Naive thymus-derived CD4-positive, alpha-beta T cell (primary cell): Measurements from ENCODE around the gene LY6G6F. TPM values are rescaled to one million over a fixed set of nuclear protein-coding genes. Genes with fewer than 3 reads are reported as not detected.
A peak's percentile ranks its signal among the peaks of the same experiment; 100 is the strongest.
"Not testable (repeated sequence)": the region's sequence is repeated elsewhere in the genome, so short reads cannot be mapped to it uniquely, and the experiment has no call there.

Experiments used
- ATAC-seq: fragments of 150-1000 bp; cut with Tn5 transposase; 2 replicates; pipeline ENCODE4 v1.10.0; 2021; ENCODE audit warnings: mild to moderate bottlenecking, moderate library complexity
- CTCF ChIA-PET: fragments of 350-600 bp; sonication (Branson Sonifier 250); formaldehyde crosslinking; loops from one replicate; lab custom pipeline; 2021; ENCODE audit warnings: antibody characterized with exemption; lab: Charles Lee
- POLR2A ChIA-PET: fragments of 350-600 bp; sonication (Branson Sonifier 250); formaldehyde crosslinking; loops from one replicate; lab custom pipeline; 2021; ENCODE audit warnings: antibody characterized with exemption, inconsistent platforms; lab: Charles Lee
- DNase-seq, 9 donors: peaks; one replicate each; pipeline versions ENCODE4 v3.0.0 to v3.0.0-alpha.2; 2020 to 2022; ENCODE audit warnings: mixed read lengths in 1 of 9
- H3K27ac ChIP-seq: one replicate; pipeline ENCODE4 v1.7.0; 2013; ENCODE audit warnings: mild to moderate bottlenecking, low read depth, low read length, moderate library complexity
- H3K27me3 ChIP-seq, 2 donors: one replicate each; pipeline ENCODE4 v1.7.0; 2013; ENCODE audit warnings: low read length in 2 of 2, mild to moderate bottlenecking in 2 of 2, moderate library complexity in 2 of 2; ENCODE audit not compliant: control insufficient read depth in 2 of 2, insufficient read depth in 2 of 2
- H3K36me3 ChIP-seq, 3 experiments: 1 replicate in 2 of 3; 2 replicates in 1 of 3; pipeline ENCODE4 v1.7.0; 2013; ENCODE audit warnings: low read length in 3 of 3, mild to moderate bottlenecking in 3 of 3, moderate library complexity in 1 of 3; ENCODE audit not compliant: insufficient read depth in 3 of 3, control insufficient read depth in 2 of 3
- H3K4me1 ChIP-seq, 2 donors: one replicate each; pipeline ENCODE4 v1.7.0; 2013; ENCODE audit warnings: low read length in 2 of 2, mild to moderate bottlenecking in 2 of 2, moderate library complexity in 1 of 2; ENCODE audit not compliant: control insufficient read depth in 2 of 2, insufficient read depth in 2 of 2
- H3K4me3 ChIP-seq: 2 replicates; pipeline ENCODE4 v1.7.0; 2013; ENCODE audit warnings: mild to moderate bottlenecking, low read length
- H3K9me3 ChIP-seq, 3 experiments: 1 replicate in 2 of 3; 2 replicates in 1 of 3; pipeline ENCODE4 v1.7.0; 2013; ENCODE audit warnings: low read length in 3 of 3; ENCODE audit not compliant: control insufficient read depth in 2 of 3
- H3K27ac Mint-ChIP-seq, 9 donors: one replicate each; pipeline ENCODE4 v1.8.0; 2020 to 2022; ENCODE audit warnings: mixed read lengths in 9 of 9, mild to moderate bottlenecking in 8 of 9, moderate library complexity in 5 of 9, inconsistent platforms in 2 of 9
- H3K27me3 Mint-ChIP-seq, 5 donors: one replicate each; pipeline ENCODE4 v1.8.0; 2021 to 2022; ENCODE audit warnings: mixed read lengths in 5 of 5, mild to moderate bottlenecking in 1 of 5
- H3K36me3 Mint-ChIP-seq, 5 donors: one replicate each; pipeline ENCODE4 v1.8.0; 2020 to 2022; ENCODE audit warnings: mixed read lengths in 5 of 5, mild to moderate bottlenecking in 3 of 5, inconsistent platforms in 1 of 5
- H3K4me1 Mint-ChIP-seq, 7 donors: one replicate each; pipeline ENCODE4 v1.8.0; 2020 to 2022; ENCODE audit warnings: mixed read lengths in 7 of 7, mild to moderate bottlenecking in 3 of 7, inconsistent platforms in 1 of 7
- H3K4me3 Mint-ChIP-seq, 10 donors: one replicate each; pipeline ENCODE4 v1.8.0; 2020 to 2022; ENCODE audit warnings: mild to moderate bottlenecking in 10 of 10, mixed read lengths in 10 of 10, moderate library complexity in 6 of 10, inconsistent platforms in 2 of 10
- H3K9me3 Mint-ChIP-seq, 11 donors: one replicate each; pipeline ENCODE4 v1.8.0; 2020 to 2022; ENCODE audit warnings: mixed read lengths in 11 of 11, mild to moderate bottlenecking in 4 of 11, inconsistent platforms in 1 of 11, moderate library complexity in 1 of 11
- intact Hi-C, 2 donors: fragments of 100-400 bp; cut with micrococcal nuclease; formaldehyde crosslinking; loops; one replicate each; pipeline ENCODE4 v1.15.1; 2023
- polyA plus RNA-seq, 2 donors: library from polyadenylated mRNA; unstranded; fragments of 300-500 nt; fragmentation: Illumina TruSeq; gene quantifications; one replicate each; pipeline ENCODE4 v1.2.3, GENCODE V29; 2021
- total RNA-seq, 6 experiments: library from RNA in 5 of 6; stranded (reverse) in 5 of 6; gene quantifications; 1 replicate in 5 of 6; 2 replicates in 1 of 6; pipeline ENCODE4 v1.2.3 and lab custom pipeline; 2021 to 2026

The LY6G6F gene
- total and polyA plus RNA-seq, 7 experiments from 2014 or later = 0.56 TPM; not detected in 6

- ChIA-PET CTCF (interaction anchor here (1.4 kb wide), 1 partner anchor 9 kb away, joined by 5 read pairs; no protein-coding TSS in a partner anchor), POLR2A (interaction anchor here (0.6 to 2.7 kb wide), 30 partner anchors 9 to 1268 kb away, joined by 3 to 19 read pairs (median 4); partner anchors contain the start of genes BAG6, C6orf47, GPANK1 and HSPA1A)
- intact Hi-C loops = loop anchor here (1.0 to 10.0 kb wide), 13 partner anchors 22 to 427 kb away; partner anchors contain the start of genes BAG6 (in 2 of the 2), DDX39B (in 2 of the 2), PRRC2A (in 2 of the 2) and ATP6V1G2 (in 1 of the 2)
- Histone ChIP-seq H3K9me3 (no peaks in the 10 kb centered on the region), H3K4me3 (peak within 1 kb of the TSS; percentile 98), H3K4me1 (peaks cover 21 to 28% of the 10 kb centered on the region in 2 donors), H3K27ac (peak within 1 kb of the TSS; percentile 98), H3K27me3 (no peaks in the 10 kb centered on the region), H3K36me3 (peaks cover 0 to 19% (median 0%) of the 10 kb centered on the region in 3 experiments)
- Mint-ChIP-seq H3K27ac (peak within 1 kb of the TSS; percentile 95 to 98 (median 97)), H3K4me1 (peaks cover 15 to 38% (median 30%) of the 10 kb centered on the region in 7 donors), H3K9me3 (no peaks in the 10 kb centered on the region), H3K27me3 (peaks cover 0 to 2% (median 0%) of the 10 kb centered on the region in 5 donors), H3K36me3 (peaks cover 0 to 4% (median 3%) of the 10 kb centered on the region in 5 donors), H3K4me3 (peak within 1 kb of the TSS; percentile 92 to 100 (median 98))
- ATAC-seq = peak; percentile 95
- peak; percentile 93 to 97 (median 96) for DNase-seq
These were observed 3.6 kb upstream of the LY6G6F start, which contains the start of gene ABHD16A for GRCh38 chr6:31702819-31703716. TSS of gene ABHD16A (minus strand) at chr6:31703324. CDS start at chr6:31703281, 43 bp downstream.

DNA sequence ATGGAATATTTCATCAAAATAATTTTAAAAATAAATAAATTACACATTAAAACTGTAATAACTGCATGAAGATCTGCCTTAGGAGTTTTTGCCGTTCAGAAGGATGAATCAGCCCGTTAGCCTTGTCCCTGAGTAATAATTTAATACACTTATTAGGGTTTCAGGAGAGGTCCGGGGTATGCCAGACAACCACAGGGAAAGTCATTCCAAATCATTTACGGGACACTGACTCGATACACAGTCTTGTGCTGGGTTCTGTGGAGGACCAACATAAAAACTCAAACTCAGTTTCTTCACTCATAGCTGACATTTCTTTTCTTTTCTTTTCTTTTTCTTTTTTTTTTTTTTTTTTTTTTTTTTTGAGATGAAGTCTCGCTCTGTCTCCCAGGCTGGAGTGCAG lies 735 bp upstream of the LY6G6F start:
- Mint-ChIP-seq H3K36me3 (peaks cover 0 to 3% (median 0%) of the 10 kb centered on the region in 5 donors), H3K27me3 (peaks cover 0 to 5% (median 0%) of the 10 kb centered on the region in 5 donors), H3K4me1 (peaks cover 14 to 28% (median 24%) of the 10 kb centered on the region in 7 donors), H3K9me3 (peaks cover 0 to 3% (median 0%) of the 10 kb centered on the region in 11 donors), H3K27ac (no peak overlapping the region), H3K4me3 (no peak overlapping the region)
- intact Hi-C loops = loop anchor here in 1 of 2 donors (10.0 kb wide), 1 partner anchor 161 kb away; the partner anchor contains the start of genes ATP6V1G2, DDX39B and NFKBIL1
- ChIA-PET CTCF (interaction anchor here (0.9 kb wide), 1 partner anchor 9 kb away, joined by 4 read pairs; no protein-coding TSS in a partner anchor), POLR2A (interaction anchor here (0.6 to 0.7 kb wide), 2 partner anchors 9 kb away, joined by 3 to 4 read pairs; no protein-coding TSS in a partner anchor)
- H3K4me3 ChIP-seq = no peak overlapping the region
- DNase-seq = no peak
- peaks cover 0 to 8% (median 0%) of the 10 kb centered on the region in 3 experiments for H3K36me3 ChIP-seq
- H3K27me3 ChIP-seq = no peaks in the 10 kb centered on the region
- ATAC-seq = no peak
- no peak overlapping the region for H3K27ac ChIP-seq
- peaks cover 18 to 23% of the 10 kb centered on the region in 2 donors for H3K4me1 ChIP-seq
- H3K9me3 ChIP-seq = no peaks in the 10 kb centered on the region

GRCh38 chr6:31707701-31708100 lies 1.0 kb downstream of the LY6G6F start:
- intact Hi-C loops = loop anchor here in 1 of 2 donors (10.0 kb wide), 1 partner anchor 163 kb away; the partner anchor contains the start of genes ATP6V1G2, DDX39B and NFKBIL1
- no peaks in the 10 kb centered on the region for H3K9me3 ChIP-seq
- DNase-seq (no peak), ATAC-seq (no peak)
- no peak overlapping the region for H3K4me3 ChIP-seq
- peaks cover 0 to 11% (median 0%) of the 10 kb centered on the region in 5 donors for H3K27me3 Mint-ChIP-seq
- H3K36me3 ChIP-seq = peaks cover 0 to 4% (median 0%) of the 10 kb centered on the region in 3 experiments
- H3K9me3 Mint-ChIP-seq = peaks cover 0 to 3% (median 0%) of the 10 kb centered on the region in 11 donors
- POLR2A ChIA-PET = no interaction called here
- no peak overlapping the region for H3K27ac ChIP-seq
- H3K4me1 ChIP-seq = peaks cover 7 to 13% of the 10 kb centered on the region in 2 donors
- H3K4me3 Mint-ChIP-seq = no peak overlapping the region
- no peaks in the 10 kb centered on the region for H3K27me3 ChIP-seq
- H3K4me1 Mint-ChIP-seq = peaks cover 4 to 27% (median 19%) of the 10 kb centered on the region in 7 donors
- H3K27ac Mint-ChIP-seq = no peak overlapping the region
- H3K36me3 Mint-ChIP-seq = no peaks in the 10 kb centered on the region
- CTCF ChIA-PET = no interaction called here

DNA sequence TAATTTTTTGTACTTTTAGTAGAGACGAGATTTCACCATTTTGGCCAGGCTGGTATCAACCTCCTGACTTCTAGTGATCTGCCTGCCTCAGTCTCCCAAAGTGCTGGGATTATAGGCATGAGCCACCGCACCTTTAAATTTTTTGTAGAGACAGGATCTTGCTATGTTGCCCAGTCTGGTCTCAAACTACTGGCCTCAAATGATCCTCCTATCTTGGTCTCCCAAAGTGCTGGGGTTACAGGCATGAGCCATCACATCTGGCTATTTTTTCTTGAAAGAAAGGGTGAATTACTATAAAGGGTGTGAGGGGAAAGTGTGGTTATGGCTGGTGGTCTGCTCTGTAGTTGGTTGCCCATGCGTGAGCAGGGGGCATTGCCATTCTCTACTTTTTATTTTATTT lies 1.6 kb downstream of the LY6G6F start:
- Mint-ChIP-seq H3K9me3 (peaks cover 0 to 3% (median 0%) of the 10 kb centered on the region in 11 donors), H3K27ac (no peak overlapping the region), H3K4me3 (no peak overlapping the region), H3K27me3 (peaks cover 0 to 14% (median 0%) of the 10 kb centered on the region in 5 donors), H3K36me3 (no peaks in the 10 kb centered on the region), H3K4me1 (peaks cover 4 to 30% (median 19%) of the 10 kb centered on the region in 7 donors)
- no peak overlapping the region for H3K4me3 ChIP-seq
- no peak overlapping the region for H3K27ac ChIP-seq
- H3K27me3 ChIP-seq = no peaks in the 10 kb centered on the region
- POLR2A ChIA-PET = no interaction called here
- H3K9me3 ChIP-seq = no peaks in the 10 kb centered on the region
- ATAC-seq (no peak), DNase-seq (no peak)
- peaks cover 7 to 13% of the 10 kb centered on the region in 2 donors for H3K4me1 ChIP-seq
- intact Hi-C loops = loop anchor here in 1 of 2 donors (10.0 kb wide), 1 partner anchor 163 kb away; the partner anchor contains the start of genes ATP6V1G2, DDX39B and NFKBIL1
- H3K36me3 ChIP-seq = no peaks in the 10 kb centered on the region
- CTCF ChIA-PET = no interaction called here

GRCh38 chr6:31709157-31709556 lies 2.5 kb downstream of the LY6G6F start:
- CTCF ChIA-PET, H3K27ac Mint-ChIP-seq, H3K4me3 ChIP-seq, ATAC-seq, H3K4me3 Mint-ChIP-seq, H3K27ac ChIP-seq, H3K36me3 Mint-ChIP-seq, DNase-seq, H3K9me3 Mint-ChIP-seq, H3K36me3 ChIP-seq, H3K27me3 ChIP-seq, H3K4me1 ChIP-seq, H3K9me3 ChIP-seq: not testable (repeated sequence)
- POLR2A ChIA-PET = interaction anchor here (0.6 kb wide), 1 partner anchor 122 kb away, joined by 4 read pairs; no protein-coding TSS in a partner anchor
- H3K27me3 Mint-ChIP-seq = peaks cover 0 to 16% (median 0%) of the 10 kb centered on the region in 5 donors
- peaks cover 4 to 33% (median 20%) of the 10 kb centered on the region in 7 donors for H3K4me1 Mint-ChIP-seq
- intact Hi-C loops = loop anchor here in 1 of 2 donors (10.0 kb wide), 1 partner anchor 164 kb away; the partner anchor contains the start of genes ATP6V1G2, DDX39B and NFKBIL1
